Prostate gland (tissue), 2 donors: Measurements from ENCODE around the gene DLGAP1. TPM values are rescaled to one million over a fixed set of nuclear protein-coding genes. Genes with fewer than 3 reads are reported as not detected.
A peak's percentile ranks its signal among the peaks of the same experiment; 100 is the strongest.

Experiments
- DNase-seq: peaks from one replicate; pipeline ENCODE4 v3.0.0-alpha.2; 2019; ENCODE audit warnings: low spot score
- H3K27ac ChIP-seq, 2 donors: fragments of 200-600 bp; sonication (generic); 2 replicates each; pipeline ENCODE4 v1.5.1; 2017 to 2019
- H3K27me3 ChIP-seq: fragments of 200-600 bp; sonication (generic); replicated peaks from 2 replicates; pipeline ENCODE4 v1.5.1; 2019; ENCODE audit not compliant: insufficient read depth
- H3K36me3 ChIP-seq, 2 donors: fragments of 200-600 bp; sonication (generic); 1 replicate in 1 of 2; 2 replicates in 1 of 2; pipeline versions ENCODE4 v1.5.1 to v1.8.1; 2017 to 2019
- H3K4me1 ChIP-seq: fragments of 200-600 bp; sonication (generic); replicated peaks from 2 replicates; pipeline ENCODE4 v1.5.1; 2019
- H3K4me3 ChIP-seq, 2 donors: fragments of 200-600 bp; sonication (generic); 2 replicates each; pipeline ENCODE4 v1.5.1; 2017 to 2019
- H3K9me3 ChIP-seq: fragments of 200-600 bp; sonication (generic); 2 replicates; pipeline ENCODE4 v1.5.1; 2017
- POLR2A ChIP-seq: fragments of 450-650 bp; IDR thresholded peaks from one replicate; pipeline ENCODE4 v1.6.1; 2016; ENCODE audit warnings: antibody characterized with exemption, mild to moderate bottlenecking
- POLR2AphosphoS5 ChIP-seq: sonication (generic); formaldehyde crosslinking; IDR thresholded peaks from one replicate; pipeline ENCODE4 v1.6.1; 2017; ENCODE audit warnings: antibody characterized with exemption
- WGBS: methylation state at CpG from one replicate; pipeline ENCODE4 v1.1.5; 2018; 5-methylcytosine and 5-hydroxymethylcytosine counted together
- intact Hi-C: fragments of 100-400 bp; cut with DNase I; formaldehyde crosslinking; loops from one replicate; pipeline ENCODE4 v1.14.2; 2022
- total RNA-seq, 2 donors: library from RNA; depleted of rRNA; stranded (reverse); fragments of >200 nt; gene quantifications; one replicate each; pipeline ENCODE4 v1.1.0, GENCODE V29; 2016
- TF ChIP-seq, protein P1 (sequence below), 4 experiments: fragments of 200-600 bp in 2 of 4; fragments of 450-650 bp in 2 of 4; sonication (generic) in 2 of 4; IDR thresholded peaks; 1 replicate in 3 of 4; 2 replicates in 1 of 4; pipeline ENCODE4 v1.5.1; 2016 to 2019; ENCODE audit warnings: antibody characterized with exemption in 4 of 4, mild to moderate bottlenecking in 2 of 4, moderate library complexity in 2 of 4

The DLGAP1 gene
- total RNA-seq, 2 donors from 2014 or later: 42.2 to 66.7 TPM

DNA sequence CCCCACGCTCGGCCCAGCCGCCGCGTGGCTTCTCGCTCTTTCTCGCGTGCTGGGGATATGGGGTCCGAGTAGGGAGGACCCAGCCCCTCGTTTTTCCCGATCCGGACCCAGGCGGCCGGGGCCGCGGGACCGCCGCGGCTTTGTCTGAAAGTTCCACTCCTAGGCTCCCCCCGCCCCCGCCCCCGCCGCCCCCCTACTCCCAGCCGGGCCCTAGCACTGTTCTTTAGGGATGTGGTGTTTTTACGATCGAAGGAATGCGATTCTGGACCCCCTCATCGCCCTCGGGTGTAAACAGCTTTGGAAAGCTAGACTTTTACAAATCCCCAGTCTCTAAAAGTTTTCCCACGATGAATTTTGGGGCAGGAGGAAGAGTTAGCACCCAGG, 1004.3 kb downstream of the DLGAP1 start:
- Histone ChIP-seq H3K9me3 (no peaks in the 10 kb centered on the region), H3K4me3 (peak overlapping the region; percentile 67 to 91), H3K27me3 (no peaks in the 10 kb centered on the region), H3K27ac (peak overlapping the region; percentile 99), H3K4me1 (peaks cover 4% of the 10 kb centered on the region), H3K36me3 (no peaks in the 10 kb centered on the region)
- intact Hi-C loops: loop anchor here (1.0 to 5.0 kb wide), 3 partner anchors 144 to 168 kb away; no protein-coding TSS in a partner anchor
- no peak for DNase-seq
- under 1% methylated on average over 29 of the region's 30 CpGs for WGBS
- TF ChIP-seq POLR2AphosphoS5 (no peak), POLR2A (no peak)
- TF ChIP-seq, protein P1, sequence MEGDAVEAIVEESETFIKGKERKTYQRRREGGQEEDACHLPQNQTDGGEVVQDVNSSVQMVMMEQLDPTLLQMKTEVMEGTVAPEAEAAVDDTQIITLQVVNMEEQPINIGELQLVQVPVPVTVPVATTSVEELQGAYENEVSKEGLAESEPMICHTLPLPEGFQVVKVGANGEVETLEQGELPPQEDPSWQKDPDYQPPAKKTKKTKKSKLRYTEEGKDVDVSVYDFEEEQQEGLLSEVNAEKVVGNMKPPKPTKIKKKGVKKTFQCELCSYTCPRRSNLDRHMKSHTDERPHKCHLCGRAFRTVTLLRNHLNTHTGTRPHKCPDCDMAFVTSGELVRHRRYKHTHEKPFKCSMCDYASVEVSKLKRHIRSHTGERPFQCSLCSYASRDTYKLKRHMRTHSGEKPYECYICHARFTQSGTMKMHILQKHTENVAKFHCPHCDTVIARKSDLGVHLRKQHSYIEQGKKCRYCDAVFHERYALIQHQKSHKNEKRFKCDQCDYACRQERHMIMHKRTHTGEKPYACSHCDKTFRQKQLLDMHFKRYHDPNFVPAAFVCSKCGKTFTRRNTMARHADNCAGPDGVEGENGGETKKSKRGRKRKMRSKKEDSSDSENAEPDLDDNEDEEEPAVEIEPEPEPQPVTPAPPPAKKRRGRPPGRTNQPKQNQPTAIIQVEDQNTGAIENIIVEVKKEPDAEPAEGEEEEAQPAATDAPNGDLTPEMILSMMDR (IDR thresholded peaks at IDR 0.05): no peak

DNA sequence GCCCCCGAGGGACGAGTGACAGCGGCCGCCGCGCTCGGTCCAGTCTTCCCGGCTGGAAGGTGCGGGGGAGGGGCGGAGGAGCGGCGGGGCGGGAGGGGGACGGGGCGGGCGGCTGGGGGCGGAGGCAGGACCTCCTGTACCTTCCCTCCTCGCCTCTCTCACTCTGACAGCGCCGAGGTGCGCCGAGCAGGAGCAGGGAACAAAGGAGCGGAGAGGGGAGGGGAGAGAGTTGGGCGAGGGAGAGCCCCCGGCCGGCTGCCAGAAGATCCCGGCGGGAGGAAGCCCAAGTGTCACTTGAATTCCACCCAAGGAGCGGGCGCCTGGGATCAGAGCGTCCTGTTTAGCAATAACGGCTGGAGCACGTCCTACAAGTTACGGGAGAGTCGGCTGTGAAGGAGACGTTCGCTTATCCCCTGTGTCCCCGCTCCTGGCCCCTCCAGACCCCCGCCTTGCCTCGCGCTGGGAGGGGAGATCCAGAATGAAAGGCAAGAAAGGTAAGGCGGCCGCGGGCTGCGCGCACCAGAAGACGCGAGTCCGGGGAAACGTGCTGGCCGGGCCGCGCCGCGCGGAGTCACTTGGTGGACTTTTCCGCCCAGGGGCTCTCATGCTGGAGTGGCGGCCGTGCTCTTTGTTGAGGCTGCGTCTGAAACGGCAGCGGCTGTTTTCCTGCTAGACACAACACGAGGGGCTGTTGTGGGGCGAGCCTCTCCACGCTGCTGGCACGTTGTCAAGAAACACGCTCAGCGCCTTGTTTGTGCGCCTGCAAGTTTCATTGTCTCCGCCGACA, 1004.9 kb downstream of the DLGAP1 start, which contains the start of gene TGIF1:
Gene TGIF1 (plus strand): TSS at position 161 of the 787 bp plus-strand sequence. CDS start 318 bp downstream, at position 479.
- intact Hi-C loops: loop anchor here (2.0 to 5.0 kb wide), 2 partner anchors 155 to 168 kb away; no protein-coding TSS in a partner anchor
- no peaks in the 10 kb centered on the region for H3K27me3 ChIP-seq
- peak; percentile 87 for TF ChIP-seq POLR2A
- TF ChIP-seq, protein P1 (IDR thresholded peaks at IDR 0.05): peak in 1 of 4 experiments; percentile 12
- TF ChIP-seq POLR2AphosphoS5: peak; percentile 88
- H3K4me3 ChIP-seq: peak within 1 kb of the TSS; percentile 67 to 91
- H3K9me3 ChIP-seq: no peaks in the 10 kb centered on the region
- DNase-seq: peak; percentile 93
- under 1% methylated on average over 62 of the region's 71 CpGs for whole genome bisulfite sequencing
- peaks cover 3% of the 10 kb centered on the region for H3K4me1 ChIP-seq
- H3K27ac ChIP-seq: peak within 1 kb of the TSS; percentile 99
- no peaks in the 10 kb centered on the region for H3K36me3 ChIP-seq

DNA sequence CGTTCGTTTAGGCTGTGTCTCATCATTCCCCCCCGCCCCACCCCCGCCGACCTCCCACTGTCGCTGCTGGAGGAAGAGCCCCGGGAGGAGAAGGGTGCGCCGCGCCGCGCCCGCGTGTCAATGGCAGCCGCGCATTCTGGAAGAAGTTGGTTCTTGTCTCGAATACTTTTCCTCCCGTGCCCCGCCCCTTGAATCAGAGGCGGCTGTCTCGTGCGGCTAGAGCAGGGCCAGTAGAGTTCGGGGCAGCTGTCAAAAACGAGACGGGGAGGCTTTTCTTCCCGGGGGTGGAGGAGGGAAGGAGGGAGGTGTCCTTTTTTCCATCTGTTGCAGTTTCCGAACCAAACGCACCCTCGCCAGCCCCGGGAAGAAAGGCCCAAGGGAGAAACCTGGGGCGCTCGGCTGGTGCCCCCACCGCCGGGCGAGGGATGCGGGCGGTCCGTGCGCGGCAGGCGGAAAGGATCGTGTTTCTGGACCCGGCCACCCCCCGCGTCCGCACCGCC, 1005.5 kb downstream of the DLGAP1 start:
- Histone ChIP-seq H3K27me3 (no peaks in the 10 kb centered on the region), H3K4me3 (peak overlapping the region; percentile 67 to 91), H3K27ac (peak overlapping the region; percentile 99), H3K4me1 (no peaks in the 10 kb centered on the region), H3K9me3 (no peaks in the 10 kb centered on the region), H3K36me3 (no peaks in the 10 kb centered on the region)
- WGBS: under 1% methylated on average over 43 of the region's 47 CpGs
- TF ChIP-seq POLR2AphosphoS5 (no peak), POLR2A (no peak)
- TF ChIP-seq, protein P1 (IDR thresholded peaks at IDR 0.05): no peak
- intact Hi-C loops: loop anchor here (2.0 to 5.0 kb wide), 4 partner anchors 155 to 218 kb away; no protein-coding TSS in a partner anchor
- peak; percentile 76 for DNase-seq

GRCh38 chr18:3448838-3449511, 1006.1 kb downstream of the DLGAP1 start:
- WGBS: under 1% methylated on average over 38 of the region's 38 CpGs
- H3K4me3 ChIP-seq: peak overlapping the region; percentile 67 to 91
- intact Hi-C loops: loop anchor here (2.0 to 5.0 kb wide), 2 partner anchors 194 to 218 kb away; no protein-coding TSS in a partner anchor
- H3K27ac ChIP-seq: peak overlapping the region; percentile 99
- H3K9me3 ChIP-seq: no peaks in the 10 kb centered on the region
- H3K27me3 ChIP-seq: no peaks in the 10 kb centered on the region
- no peaks in the 10 kb centered on the region for H3K4me1 ChIP-seq
- no peaks in the 10 kb centered on the region for H3K36me3 ChIP-seq
- TF ChIP-seq POLR2AphosphoS5 (peak; percentile 68), POLR2A (peak; percentile 66)
- TF ChIP-seq, protein P1 (IDR thresholded peaks at IDR 0.05): no peak
- peak; percentile 86 for DNase-seq
